ENCODE results near the gene ZNF385B. TPM values are rescaled to one million over a fixed set of nuclear protein-coding genes. Genes with fewer than 3 reads are reported as not detected.

Gene ZNF385B
- total RNA-seq, 1 donor from 2014 or later, result not detected

DNA sequence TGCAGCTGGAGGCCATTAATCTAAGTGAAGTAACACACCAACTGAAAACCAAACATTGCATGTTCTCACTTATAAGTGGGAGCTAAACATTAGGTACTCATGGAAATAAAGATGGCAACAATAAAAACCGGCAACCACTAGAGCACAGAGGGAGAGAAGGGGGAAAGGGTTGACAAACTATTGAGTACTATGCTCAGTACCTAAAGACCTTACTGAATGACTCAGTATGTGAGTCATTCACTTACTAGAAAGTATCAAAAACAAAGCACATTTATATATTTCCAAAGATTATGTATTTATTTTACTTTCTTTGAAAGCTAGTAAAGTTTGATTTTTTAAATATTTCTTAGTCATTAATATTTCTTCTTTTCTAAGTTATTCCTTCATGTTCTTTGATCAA, 48.9 kb downstream of the ZNF385B start:
- Mint-ChIP-seq H3K9me3 (no peaks in the 10 kb centered on the region), H3K4me3 (no peak overlapping the region), H3K27ac (no peak overlapping the region), H3K27me3 (ENCODE audit: insufficient read depth) (no peaks in the 10 kb centered on the region), H3K4me1 (ENCODE audit: low read depth) (no peaks in the 10 kb centered on the region), H3K36me3 (ENCODE audit: low read depth) (no peaks in the 10 kb centered on the region)
- intact Hi-C loops (cut with micrococcal nuclease), result no loop called here
- DNase-seq (ENCODE audit: low spot score), result no peak

DNA sequence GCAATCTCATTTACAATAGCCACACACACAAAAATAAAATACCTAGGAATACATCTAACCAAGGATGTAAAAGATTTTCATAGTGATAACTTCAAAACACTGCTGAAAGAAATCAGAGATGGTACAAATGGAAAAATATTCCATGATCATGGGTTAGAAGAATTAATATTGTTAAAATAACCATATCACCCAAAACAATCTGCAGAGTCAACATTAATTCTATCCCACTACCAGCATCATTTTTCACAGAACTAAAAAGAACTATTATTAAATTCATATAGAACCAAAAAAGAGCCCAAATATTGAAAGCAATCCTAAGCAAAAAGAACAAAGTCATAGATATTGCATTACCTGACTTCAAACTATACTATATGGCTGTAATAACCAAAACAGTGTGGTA, 50.4 kb downstream of the ZNF385B start:
- Mint-ChIP-seq H3K4me3 (no peak overlapping the region), H3K27ac (no peak overlapping the region), H3K9me3 (no peaks in the 10 kb centered on the region), H3K36me3 (ENCODE audit: low read depth) (no peaks in the 10 kb centered on the region), H3K27me3 (ENCODE audit: insufficient read depth) (no peaks in the 10 kb centered on the region), H3K4me1 (ENCODE audit: low read depth) (no peaks in the 10 kb centered on the region)
- intact Hi-C loops (cut with micrococcal nuclease), result no loop called here
- DNase-seq (ENCODE audit: low spot score), result no peak

DNA sequence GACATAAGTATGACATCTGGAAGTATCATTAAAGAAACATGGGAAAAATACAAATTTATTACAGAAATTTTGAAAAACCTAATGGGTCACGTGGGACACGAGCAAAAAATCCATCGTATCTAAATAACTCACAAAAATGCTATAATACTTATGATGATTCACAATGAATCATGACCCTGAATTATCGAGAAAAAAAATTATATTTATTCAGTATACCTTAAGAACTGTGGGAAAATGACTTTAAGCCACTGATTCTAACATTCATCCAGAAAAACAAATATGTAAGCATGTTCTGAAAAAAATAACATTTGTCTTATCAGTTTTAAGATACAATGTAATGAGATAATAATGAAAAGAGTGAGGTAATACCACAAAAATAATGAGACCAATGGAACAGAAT, 51.8 kb downstream of the ZNF385B start:
- H3K4me1 Mint-ChIP-seq (ENCODE audit: low read depth), result no peaks in the 10 kb centered on the region
- H3K27ac Mint-ChIP-seq, result no peak overlapping the region
- H3K4me3 Mint-ChIP-seq, result no peak overlapping the region
- H3K36me3 Mint-ChIP-seq (ENCODE audit: low read depth), result no peaks in the 10 kb centered on the region
- no peak for DNase-seq (ENCODE audit: low spot score)
- intact Hi-C loops (cut with micrococcal nuclease), result no loop called here
- H3K27me3 Mint-ChIP-seq (ENCODE audit: insufficient read depth), result peaks cover 2% of the 10 kb centered on the region
- no peaks in the 10 kb centered on the region for H3K9me3 Mint-ChIP-seq

DNA sequence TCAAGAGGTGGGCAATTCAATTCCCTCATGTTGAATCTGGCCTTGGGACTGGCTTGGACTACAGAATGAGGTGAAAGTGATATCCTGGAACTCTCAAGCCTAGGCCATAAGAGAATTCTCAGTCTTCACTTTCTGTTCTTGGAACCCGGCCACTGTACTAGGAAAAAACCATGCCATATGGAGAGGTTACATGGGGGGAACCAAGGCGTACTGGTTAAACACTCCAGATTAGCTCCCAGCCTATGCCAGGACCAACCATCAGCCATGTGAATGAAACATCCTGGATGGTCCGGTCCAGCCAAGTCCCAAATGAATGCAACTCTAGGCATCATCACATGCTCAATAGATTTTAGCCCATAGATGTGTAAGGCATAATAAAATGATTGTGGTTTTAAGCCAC, 56.4 kb downstream of the ZNF385B start:
- Mint-ChIP-seq H3K27ac (no peak overlapping the region), H3K9me3 (no peaks in the 10 kb centered on the region), H3K36me3 (ENCODE audit: low read depth) (no peaks in the 10 kb centered on the region), H3K4me3 (no peak overlapping the region), H3K4me1 (ENCODE audit: low read depth) (no peaks in the 10 kb centered on the region), H3K27me3 (ENCODE audit: insufficient read depth) (peaks cover 5% of the 10 kb centered on the region)
- no peak for DNase-seq (ENCODE audit: low spot score)
- intact Hi-C loops (cut with micrococcal nuclease), result no loop called here

DNA sequence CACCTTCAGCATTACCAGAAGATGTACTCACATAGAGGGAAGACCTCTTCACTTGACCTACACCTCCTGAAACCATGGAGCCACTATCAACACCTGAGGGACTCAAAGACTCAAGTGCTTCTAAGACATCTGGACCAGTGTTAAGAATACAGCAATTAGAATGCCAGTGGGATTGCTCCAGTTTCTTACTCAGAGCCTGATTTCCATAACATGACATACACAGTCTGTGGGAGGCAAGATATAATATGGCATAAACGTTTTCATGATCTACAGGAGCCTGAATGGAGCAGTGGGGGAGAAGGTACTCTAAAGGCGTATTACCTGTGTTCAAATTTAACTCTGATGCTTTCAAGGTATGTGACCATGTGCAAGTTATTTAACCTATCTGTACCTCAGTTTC, 57.2 kb downstream of the ZNF385B start:
- intact Hi-C loops (cut with micrococcal nuclease), result no loop called here
- DNase-seq (ENCODE audit: low spot score), result no peak
- H3K27me3 Mint-ChIP-seq (ENCODE audit: insufficient read depth), result peaks cover 5% of the 10 kb centered on the region
- H3K36me3 Mint-ChIP-seq (ENCODE audit: low read depth), result no peaks in the 10 kb centered on the region
- no peak overlapping the region for H3K27ac Mint-ChIP-seq
- no peak overlapping the region for H3K4me3 Mint-ChIP-seq
- H3K4me1 Mint-ChIP-seq (ENCODE audit: low read depth), result no peaks in the 10 kb centered on the region
- H3K9me3 Mint-ChIP-seq, result no peaks in the 10 kb centered on the region

DNA sequence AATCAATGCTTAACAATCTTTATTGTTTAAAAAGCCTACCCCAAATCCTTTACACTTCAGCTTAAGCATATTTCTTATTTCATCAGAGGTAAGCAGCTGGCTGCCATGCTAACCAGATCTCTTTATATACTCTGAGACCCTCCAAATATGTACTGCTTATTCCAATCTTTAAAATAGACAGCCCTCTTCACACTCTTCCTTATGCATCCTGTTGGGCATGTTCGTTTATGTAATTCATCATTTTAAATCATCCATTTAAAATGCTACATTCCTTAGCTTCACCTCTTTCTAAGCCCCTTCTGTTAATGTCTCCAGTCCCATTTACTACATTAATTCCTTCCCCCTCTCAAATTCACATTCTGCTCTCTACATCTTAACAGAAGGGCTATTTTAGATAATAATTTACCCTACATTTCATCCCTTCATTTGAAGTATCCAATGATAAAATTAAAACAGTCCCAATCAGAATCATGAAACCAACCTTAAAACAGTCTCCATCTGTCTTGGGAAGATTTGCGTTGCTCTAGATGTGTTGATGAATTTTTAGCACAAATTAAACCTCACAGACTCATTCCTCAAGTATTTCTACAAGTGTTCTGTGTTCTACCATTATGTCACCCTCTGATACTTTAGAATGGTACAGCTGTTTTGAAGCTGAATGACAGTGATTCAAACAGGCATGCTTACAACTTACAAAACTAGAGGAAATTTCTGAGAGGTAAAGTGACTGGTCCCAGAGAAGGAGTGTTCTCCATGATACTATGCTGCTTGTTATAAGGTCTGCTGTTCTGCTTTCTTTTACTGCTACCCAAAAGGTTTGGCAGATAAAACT, 59.1 kb downstream of the ZNF385B start:
- H3K36me3 Mint-ChIP-seq (ENCODE audit: low read depth), result no peaks in the 10 kb centered on the region
- no peak overlapping the region for H3K27ac Mint-ChIP-seq
- no peak overlapping the region for H3K4me3 Mint-ChIP-seq
- no peaks in the 10 kb centered on the region for H3K9me3 Mint-ChIP-seq
- DNase-seq (ENCODE audit: low spot score), result no peak
- intact Hi-C loops (cut with micrococcal nuclease), result no loop called here
- H3K4me1 Mint-ChIP-seq (ENCODE audit: low read depth), result no peaks in the 10 kb centered on the region
- H3K27me3 Mint-ChIP-seq (ENCODE audit: insufficient read depth), result peaks cover 9% of the 10 kb centered on the region

DNA sequence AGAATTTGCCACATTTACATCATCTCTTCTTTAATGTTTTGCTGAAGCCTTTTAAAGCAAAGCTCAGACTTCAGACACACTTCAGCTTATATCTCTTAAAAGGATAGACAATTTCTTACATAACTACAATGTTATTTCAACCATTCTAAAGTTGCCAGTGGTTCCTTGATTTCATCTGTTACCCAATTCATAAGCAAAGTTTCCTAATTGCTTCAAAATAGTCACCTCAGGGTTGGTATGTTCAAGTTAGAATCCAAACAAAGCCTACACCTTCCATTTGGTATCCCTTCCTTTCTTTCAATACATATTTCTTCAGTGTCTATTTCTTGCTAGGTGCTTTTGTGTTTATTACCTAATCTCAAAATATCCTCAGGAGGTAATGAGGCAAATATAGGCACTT, 60.6 kb downstream of the ZNF385B start:
- Mint-ChIP-seq H3K27ac (no peak overlapping the region), H3K4me3 (no peak overlapping the region)

DNA sequence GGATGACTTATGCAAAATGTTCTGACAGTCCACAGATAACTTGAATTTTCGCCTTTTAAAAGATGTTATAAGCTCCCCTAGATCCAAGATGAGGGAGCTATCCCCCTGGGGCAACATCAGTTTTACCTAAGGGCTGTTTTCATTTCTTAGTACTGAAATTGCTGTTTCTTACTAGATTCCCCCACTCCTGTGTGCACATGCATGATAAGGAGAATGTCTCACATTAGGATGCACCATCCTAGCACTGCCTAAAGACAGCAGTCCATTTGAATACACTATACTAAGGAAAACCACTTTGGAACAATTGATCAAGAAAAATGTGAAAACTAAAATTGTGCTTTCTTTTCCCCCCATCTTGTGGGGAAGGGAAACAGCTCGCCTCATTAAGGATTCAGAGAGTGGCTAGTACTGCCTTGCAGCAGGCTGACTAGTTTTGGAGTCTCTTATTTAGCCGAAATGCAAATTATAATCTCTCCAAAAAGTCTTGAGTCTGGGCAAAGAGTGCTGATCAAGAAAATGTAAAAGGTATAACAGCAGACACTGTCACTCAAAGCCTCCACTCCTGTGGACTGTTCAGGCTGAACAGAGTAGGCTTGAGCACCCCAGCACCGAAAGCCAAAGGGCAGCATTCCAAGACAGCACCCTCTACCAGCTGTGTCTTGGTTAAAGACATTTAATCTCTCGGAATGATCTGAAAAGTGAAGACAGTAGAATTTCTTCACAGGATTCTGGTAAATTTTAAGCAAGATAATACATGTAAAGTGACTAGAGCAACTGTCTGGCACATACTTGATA, 65.0 kb downstream of the ZNF385B start:
- no peaks in the 10 kb centered on the region for H3K4me1 Mint-ChIP-seq (ENCODE audit: low read depth)
- no peaks in the 10 kb centered on the region for H3K9me3 Mint-ChIP-seq
- no peak overlapping the region for H3K4me3 Mint-ChIP-seq
- no peaks in the 10 kb centered on the region for H3K36me3 Mint-ChIP-seq (ENCODE audit: low read depth)
- no peak overlapping the region for H3K27ac Mint-ChIP-seq
- no peak for DNase-seq (ENCODE audit: low spot score)
- peaks cover 8% of the 10 kb centered on the region for H3K27me3 Mint-ChIP-seq (ENCODE audit: insufficient read depth)
- intact Hi-C loops (cut with micrococcal nuclease), result no loop called here

More for the DNA sequence above, 60.6 kb downstream of the ZNF385B start:
- H3K4me1 Mint-ChIP-seq (ENCODE audit: low read depth), result no peaks in the 10 kb centered on the region
- intact Hi-C loops (cut with micrococcal nuclease), result no loop called here
- H3K36me3 Mint-ChIP-seq (ENCODE audit: low read depth), result no peaks in the 10 kb centered on the region
- no peaks in the 10 kb centered on the region for H3K9me3 Mint-ChIP-seq
- peaks cover 9% of the 10 kb centered on the region for H3K27me3 Mint-ChIP-seq (ENCODE audit: insufficient read depth)
- DNase-seq (ENCODE audit: low spot score), result no peak

DNA sequence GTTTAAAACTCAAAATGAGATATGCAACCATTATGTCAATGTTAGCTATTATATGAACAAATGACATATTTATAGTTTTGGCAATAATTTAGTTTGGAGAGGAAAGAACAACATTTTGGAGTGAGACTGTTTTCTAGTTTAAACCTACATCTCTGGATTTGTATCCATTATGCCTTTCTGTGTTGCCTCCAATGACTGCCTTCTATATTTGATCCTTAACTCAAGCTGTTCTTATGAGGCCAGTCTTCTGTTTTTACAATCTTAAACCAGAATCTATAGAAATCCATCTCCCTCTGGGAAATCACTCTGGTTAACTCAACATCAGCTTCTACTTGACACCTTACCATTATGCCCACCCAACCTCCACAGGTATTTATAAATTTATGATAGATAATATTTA, 67.5 kb downstream of the ZNF385B start:
- H3K27ac Mint-ChIP-seq, result no peak overlapping the region

DNA sequence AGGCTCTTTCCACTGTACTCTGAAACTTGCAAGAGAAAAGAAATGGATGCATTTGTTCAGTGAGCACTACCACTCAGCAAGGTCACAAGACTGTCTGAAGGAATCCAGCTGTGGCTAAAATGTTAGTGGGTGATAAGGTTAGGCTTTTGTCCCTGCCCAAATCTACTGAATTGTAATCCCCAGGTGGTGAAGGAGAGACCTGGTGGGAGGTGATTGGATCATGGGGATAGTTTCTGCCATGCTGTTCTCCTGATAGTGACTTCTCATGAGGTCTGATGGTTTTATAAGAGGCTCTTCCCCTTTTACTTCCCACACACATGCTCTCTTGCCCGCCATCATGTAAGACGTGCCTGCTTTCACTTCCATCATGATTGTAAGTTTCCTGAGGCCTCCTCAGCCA, 68.2 kb downstream of the ZNF385B start:
- Mint-ChIP-seq H3K27ac (no peak overlapping the region), H3K4me3 (no peak overlapping the region), H3K9me3 (no peaks in the 10 kb centered on the region), H3K4me1 (ENCODE audit: low read depth) (no peaks in the 10 kb centered on the region), H3K27me3 (ENCODE audit: insufficient read depth) (peaks cover 3% of the 10 kb centered on the region), H3K36me3 (ENCODE audit: low read depth) (no peaks in the 10 kb centered on the region)
- no peak for DNase-seq (ENCODE audit: low spot score)
- intact Hi-C loops (cut with micrococcal nuclease), result no loop called here

More for the DNA sequence above, 67.5 kb downstream of the ZNF385B start:
- no peaks in the 10 kb centered on the region for H3K9me3 Mint-ChIP-seq
- H3K27me3 Mint-ChIP-seq (ENCODE audit: insufficient read depth), result peaks cover 5% of the 10 kb centered on the region
- H3K36me3 Mint-ChIP-seq (ENCODE audit: low read depth), result no peaks in the 10 kb centered on the region
- no peak overlapping the region for H3K4me3 Mint-ChIP-seq
- no peaks in the 10 kb centered on the region for H3K4me1 Mint-ChIP-seq (ENCODE audit: low read depth)
- no peak for DNase-seq (ENCODE audit: low spot score)
- intact Hi-C loops (cut with micrococcal nuclease), result no loop called here

DNA sequence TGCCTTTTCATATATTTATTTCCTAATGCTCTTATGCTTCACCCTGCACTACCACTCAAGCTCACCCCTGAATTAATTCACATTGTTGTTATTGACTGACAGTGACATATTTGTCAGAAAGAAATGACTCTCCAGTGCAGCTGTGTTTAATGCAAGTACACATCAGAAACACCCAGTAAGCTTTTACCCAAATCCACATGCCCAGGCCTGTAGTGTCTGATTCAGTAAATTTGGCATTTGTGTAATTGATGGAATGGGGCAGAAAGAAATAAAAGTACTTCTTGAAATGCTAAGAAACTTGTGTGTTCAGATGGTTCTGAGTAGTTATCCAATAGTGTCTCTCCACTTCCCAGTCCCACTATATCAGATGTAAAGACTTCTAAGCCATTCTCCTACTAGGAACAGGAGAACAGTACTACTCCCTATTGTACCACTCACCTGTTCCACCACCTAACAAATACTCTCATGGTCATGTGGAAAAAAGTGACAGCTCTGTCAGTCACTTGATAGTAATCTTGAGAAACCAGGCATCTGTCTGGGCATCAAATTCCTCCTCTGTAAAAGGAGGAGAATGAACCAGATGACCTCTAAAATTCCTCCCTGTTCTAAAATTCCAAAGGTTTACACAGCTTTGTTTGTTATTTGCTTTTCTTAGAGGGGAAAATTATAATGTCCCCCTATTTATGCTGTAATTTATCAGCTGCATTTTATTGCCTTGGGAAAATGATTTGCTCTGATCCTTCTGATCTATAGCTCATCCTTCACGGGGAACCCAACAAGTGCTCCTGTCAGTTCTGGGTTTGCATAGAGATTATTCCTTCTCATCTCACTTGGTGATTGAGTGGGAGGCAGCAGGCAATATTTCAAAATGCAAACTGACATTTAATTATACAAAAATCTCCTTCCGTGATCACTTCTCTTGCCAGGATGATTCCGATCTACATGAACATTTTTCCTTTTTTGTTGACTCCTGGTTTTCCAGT, 70.9 kb downstream of the ZNF385B start:
- H3K27ac Mint-ChIP-seq, result no peak overlapping the region
- H3K4me1 Mint-ChIP-seq (ENCODE audit: low read depth), result no peaks in the 10 kb centered on the region
- intact Hi-C loops (cut with micrococcal nuclease), result no loop called here

DNA sequence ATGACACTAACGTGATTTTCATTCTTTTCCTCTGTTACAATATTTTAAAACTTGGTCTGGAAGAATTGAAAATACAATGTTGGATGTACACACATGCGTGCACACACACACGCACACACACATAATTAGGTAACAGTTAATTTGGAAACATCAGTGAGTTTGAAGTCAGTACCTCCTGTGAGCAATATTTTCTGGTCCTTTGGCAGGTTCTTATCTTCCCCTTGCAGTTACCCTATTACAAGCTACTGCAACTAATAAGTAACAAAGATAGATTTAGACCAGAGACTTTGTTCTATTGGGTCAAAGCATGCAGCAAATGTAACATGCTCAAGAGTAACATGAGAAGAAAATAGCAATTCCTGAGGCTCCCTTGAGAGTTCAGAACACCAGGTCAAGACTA, 73.3 kb downstream of the ZNF385B start:
- DNase-seq (ENCODE audit: low spot score), result no peak
- intact Hi-C loops (cut with micrococcal nuclease), result no loop called here
- H3K4me3 Mint-ChIP-seq, result no peak overlapping the region
- peaks cover 3% of the 10 kb centered on the region for H3K27me3 Mint-ChIP-seq (ENCODE audit: insufficient read depth)
- no peaks in the 10 kb centered on the region for H3K9me3 Mint-ChIP-seq
- no peaks in the 10 kb centered on the region for H3K4me1 Mint-ChIP-seq (ENCODE audit: low read depth)
- H3K27ac Mint-ChIP-seq, result no peak overlapping the region
- H3K36me3 Mint-ChIP-seq (ENCODE audit: low read depth), result no peaks in the 10 kb centered on the region

More for the DNA sequence above, 70.9 kb downstream of the ZNF385B start:
- Mint-ChIP-seq H3K4me3 (no peak overlapping the region), H3K27me3 (ENCODE audit: insufficient read depth) (no peaks in the 10 kb centered on the region), H3K36me3 (ENCODE audit: low read depth) (no peaks in the 10 kb centered on the region), H3K9me3 (no peaks in the 10 kb centered on the region)
- no peak for DNase-seq (ENCODE audit: low spot score)
